Measurements from ENCODE around the gene CYP19A1.

- TF ChIP-seq FOXM1 (IDR thresholded peaks at IDR 0.05; ENCODE audit: low read depth, low read length) (no peak), RCOR1 (conservative IDR thresholded peaks at IDR 0.05; ENCODE audit: low read depth, low read length) (no peak)
Measured at GRCh38 chr15:51365417-51365816, 27.0 kb upstream of the CYP19A1 start.
